B cell (primary cell): Measurements from ENCODE around the gene ENDOG. TPM values are rescaled to one million over a fixed set of nuclear protein-coding genes. Genes with fewer than 3 reads are reported as not detected.

Experiments used
- ATAC-seq: fragments of 200-7000 bp; cut with Tn5 transposase; one replicate; pipeline ENCODE4 v1.10.0; 2021; ENCODE audit warnings: low read depth, mild to moderate bottlenecking, moderate number of reproducible peaks, moderate library complexity
- CTCF ChIA-PET: fragments of 350-600 bp; sonication (Branson Sonifier 250); formaldehyde crosslinking; loops from one replicate; lab custom pipeline; 2021; ENCODE audit warnings: antibody characterized with exemption, inconsistent platforms; lab: Charles Lee
- POLR2A ChIA-PET: fragments of 350-600 bp; sonication (Branson Sonifier 250); formaldehyde crosslinking; loops from one replicate; lab custom pipeline; 2021; ENCODE audit warnings: antibody characterized with exemption; lab: Charles Lee
- DNase-seq: peaks from one replicate; pipeline ENCODE4 v3.0.0; 2013
- H2AFZ ChIP-seq: 2 replicates; pipeline ENCODE4 v1.6.1; 2012; ENCODE audit warnings: mild to moderate bottlenecking, low read depth, low read length; ENCODE audit not compliant: insufficient read depth, poor library complexity, severe bottlenecking
- H3K27ac ChIP-seq, 2 donors: 1 replicate in 1 of 2; 2 replicates in 1 of 2; pipeline ENCODE4 v1.5.1; 2012 to 2013; ENCODE audit warnings: low read length in 2 of 2, mild to moderate bottlenecking in 2 of 2, moderate library complexity in 1 of 2
- H3K27me3 ChIP-seq, 4 experiments: fragments of 200-600 bp in 1 of 4; sonication (generic) in 1 of 4; replicated peaks in 1 of 4; 1 replicate in 2 of 4; 2 replicates in 2 of 4; pipeline versions ENCODE4 v1.6.1 to v1.7.0; 2013 to 2016; ENCODE audit warnings: low read length in 3 of 4, mild to moderate bottlenecking in 2 of 4, mixed read lengths in 1 of 4, moderate library complexity in 1 of 4; ENCODE audit not compliant: insufficient read depth in 4 of 4, control insufficient read depth in 3 of 4; ENCODE audit errors: control extremely low read depth in 1 of 4
- H3K36me3 ChIP-seq, 2 experiments: replicated peaks in 1 of 2; 1 replicate in 1 of 2; 2 replicates in 1 of 2; pipeline versions ENCODE4 v1.6.1 to v1.7.1; 2013; ENCODE audit warnings: low read length in 1 of 2; ENCODE audit not compliant: insufficient read depth in 2 of 2, control insufficient read depth in 1 of 2; ENCODE audit errors: control extremely low read depth in 1 of 2, extremely low read depth in 1 of 2
- H3K4me1 ChIP-seq, 2 donors: fragments of 200-600 bp in 1 of 2; sonication (generic) in 1 of 2; 1 replicate in 1 of 2; 2 replicates in 1 of 2; pipeline versions ENCODE4 v1.5.1 to v1.6.1; 2013 to 2017; ENCODE audit warnings: low read length in 2 of 2; ENCODE audit not compliant: control insufficient read depth in 2 of 2, insufficient read depth in 2 of 2
- H3K4me2 ChIP-seq: replicated peaks from 2 replicates; pipeline ENCODE3; 2012; ENCODE audit warnings: mild to moderate bottlenecking, low read depth, low read length; ENCODE audit not compliant: poor library complexity, severe bottlenecking
- H3K4me3 ChIP-seq, 5 experiments: fragments of 200-600 bp in 1 of 5; sonication (generic) in 1 of 5; 1 replicate in 3 of 5; 2 replicates in 2 of 5; pipeline versions ENCODE4 v1.5.1 to v1.7.0; 2011 to 2016; ENCODE audit warnings: low read length in 4 of 5, mild to moderate bottlenecking in 4 of 5, low read depth in 2 of 5, control low read depth in 1 of 5, moderate library complexity in 1 of 5; ENCODE audit not compliant: insufficient read depth in 1 of 5; ENCODE audit errors: control extremely low read depth in 1 of 5, extremely low read depth in 1 of 5
- H3K79me2 ChIP-seq: fragments of 200-600 bp; sonication (generic); one replicate; pipeline ENCODE4 v1.6.0; 2016; ENCODE audit warnings: low read length; ENCODE audit not compliant: control insufficient read depth, insufficient read depth
- H3K9ac ChIP-seq: fragments of 200-600 bp; sonication (generic); 2 replicates; pipeline ENCODE4 v1.6.1; 2017; ENCODE audit warnings: mild to moderate bottlenecking, low read length, moderate library complexity
- H3K9me3 ChIP-seq, 3 donors: one replicate each; pipeline versions ENCODE4 v1.6.1 to v1.7.1; 2013; ENCODE audit warnings: low read length in 2 of 3; ENCODE audit not compliant: control insufficient read depth in 2 of 3, insufficient read depth in 1 of 3; ENCODE audit errors: control extremely low read depth in 1 of 3
- H4K20me1 ChIP-seq: 2 replicates; pipeline ENCODE4 v1.6.0; 2012; ENCODE audit warnings: mild to moderate bottlenecking, low read length; ENCODE audit not compliant: insufficient read depth, control insufficient read depth, poor library complexity, severe bottlenecking
- H3K27ac Mint-ChIP-seq: one replicate; pipeline ENCODE4 v1.8.0; 2021; ENCODE audit warnings: mixed read lengths
- H3K27me3 Mint-ChIP-seq: one replicate; pipeline ENCODE4 v1.8.0; 2021; ENCODE audit warnings: mixed read lengths
- H3K4me1 Mint-ChIP-seq: one replicate; pipeline ENCODE4 v1.8.0; 2021; ENCODE audit warnings: mixed read lengths
- H3K4me3 Mint-ChIP-seq: one replicate; pipeline ENCODE4 v1.8.0; 2021; ENCODE audit warnings: mixed read lengths
- H3K9me3 Mint-ChIP-seq: one replicate; pipeline ENCODE4 v1.8.0; 2022; ENCODE audit warnings: mixed read lengths; ENCODE audit not compliant: insufficient read depth
- CTCF ChIP-seq: fragments of 200-600 bp; IDR thresholded peaks from one replicate; pipeline ENCODE4 v1.8.0; 2022; ENCODE audit warnings: antibody characterized with exemption, mild to moderate bottlenecking
- EZH2 ChIP-seq: IDR thresholded peaks from 2 replicates; pipeline ENCODE4 v1.6.1; 2012; ENCODE audit warnings: borderline replicate concordance, low read depth, mild to moderate bottlenecking, moderate library complexity, low read length; ENCODE audit not compliant: insufficient read depth, poor library complexity, severe bottlenecking
- WGBS: methylation state at CpG from one replicate; pipeline ENCODE4 v1.1.5; 2013; ENCODE audit warnings: missing lambda C conversion rate; ENCODE audit not compliant: insufficient coverage; 5-methylcytosine and 5-hydroxymethylcytosine counted together
- intact Hi-C: fragments of 100-400 bp; cut with micrococcal nuclease; formaldehyde crosslinking; loops from one replicate; pipeline ENCODE4 v1.10.0; 2022
- polyA plus RNA-seq: library from polyadenylated mRNA; depleted of rRNA; stranded (reverse); fragments of >200 nt; gene quantifications from 2 replicates; pipeline ENCODE4 v1.2.3, GENCODE V29; 2012
- total RNA-seq, 2 donors: library from RNA; stranded (reverse); fragments of 120-200 nt in 1 of 2; gene quantifications; 1 replicate in 1 of 2; 2 replicates in 1 of 2; pipeline versions ENCODE4 v1.2.3 to v1.2.4, GENCODE V29; 2013 to 2022

Gene ENDOG
- total and polyA plus RNA-seq, 2 donors (not counting 1 experiment from before 2014, with no cell fraction given) = 12.5 to 19.3 TPM

GRCh38 chr9:128790536-128790935 lies 27.8 kb upstream of the ENDOG start:
- intact Hi-C loops = no loop called here
- no peak overlapping the region for H3K4me3 Mint-ChIP-seq
- ChIA-PET CTCF (no interaction called here), POLR2A (no interaction called here)
- H3K4me2 ChIP-seq = no peak overlapping the region
- no peak overlapping the region for H3K27ac ChIP-seq
- no peaks in the 10 kb centered on the region for H3K9me3 Mint-ChIP-seq
- H3K4me3 ChIP-seq = no peak overlapping the region
- no peaks in the 10 kb centered on the region for H3K9me3 ChIP-seq
- H3K27me3 ChIP-seq = no peaks in the 10 kb centered on the region
- H3K4me1 ChIP-seq = peaks cover 16 to 17% of the 10 kb centered on the region in 2 donors
- no peak for ATAC-seq
- TF ChIP-seq CTCF (no peak), EZH2 (no peak)
- peaks cover 9% of the 10 kb centered on the region for H4K20me1 ChIP-seq
- H3K36me3 ChIP-seq = peaks cover 0 to 40% of the 10 kb centered on the region in 2 experiments
- peaks cover 33% of the 10 kb centered on the region for H3K79me2 ChIP-seq
- H3K27me3 Mint-ChIP-seq = no peaks in the 10 kb centered on the region
- H3K9ac ChIP-seq = no peak overlapping the region
- WGBS = 79% methylated on average over 3 of the region's 4 CpGs
- H2AFZ ChIP-seq = no peak overlapping the region
- no peak for DNase-seq
- H3K27ac Mint-ChIP-seq = no peak overlapping the region
- peaks cover 21% of the 10 kb centered on the region for H3K4me1 Mint-ChIP-seq

GRCh38 chr9:128792134-128792533 lies 26.2 kb upstream of the ENDOG start:
- Mint-ChIP-seq H3K4me3 (no peak overlapping the region), H3K9me3 (no peaks in the 10 kb centered on the region), H3K27me3 (no peaks in the 10 kb centered on the region), H3K4me1 (peaks cover 15% of the 10 kb centered on the region), H3K27ac (no peak overlapping the region)
- H3K9ac ChIP-seq = no peak overlapping the region
- no peak overlapping the region for H3K27ac ChIP-seq
- H4K20me1 ChIP-seq = peaks cover 9% of the 10 kb centered on the region
- CTCF ChIA-PET = no interaction called here
- H3K36me3 ChIP-seq = peaks cover 0 to 44% of the 10 kb centered on the region in 2 experiments
- H3K4me2 ChIP-seq = no peak overlapping the region
- intact Hi-C loops = no loop called here
- H3K27me3 ChIP-seq = no peaks in the 10 kb centered on the region
- POLR2A ChIA-PET = no interaction called here
- peaks cover 10 to 11% of the 10 kb centered on the region in 2 donors for H3K4me1 ChIP-seq
- no peak overlapping the region for H3K4me3 ChIP-seq
- TF ChIP-seq CTCF (no peak), EZH2 (no peak)
- peaks cover 25% of the 10 kb centered on the region for H3K79me2 ChIP-seq
- H2AFZ ChIP-seq = no peak overlapping the region
- ATAC-seq (no peak), DNase-seq (no peak)
- 98% methylated on average over 9 of the region's 9 CpGs for WGBS
- no peaks in the 10 kb centered on the region for H3K9me3 ChIP-seq
